H1 (cell line): ENCODE measurements around the gene RSAD2. TPM values are rescaled to one million over a fixed set of nuclear protein-coding genes. Genes with fewer than 3 reads are reported as not detected.

Experiments used
- CTCF ChIA-PET: fragments of 300-600 bp; sonication (Branson Sonifier 250); formaldehyde crosslinking; loops from one replicate; lab custom pipeline; 2021; ENCODE audit not compliant: partially characterized antibody; lab: Charles Lee
- POLR2A ChIA-PET: fragments of 300-600 bp; sonication (Branson Sonifier 250); formaldehyde crosslinking; loops from one replicate; lab custom pipeline; 2021; ENCODE audit warnings: inconsistent platforms; ENCODE audit not compliant: partially characterized antibody; lab: Charles Lee
- DNase-seq, 2 experiments: peaks; one replicate each; pipeline versions ENCODE4 v3.0.0 to v3.0.0-alpha.2; 2010 to 2022; ENCODE audit warnings: low spot score in 2 of 2, low read depth in 1 of 2, mixed read lengths in 1 of 2
- FAIRE-seq: peaks from 2 replicates; lab custom pipeline; 2011; peaks lifted over from hg19 to GRCh38; lab: Jason Lieb, UNC
- H2AFZ ChIP-seq: 2 replicates; pipeline ENCODE4 v1.8.1; 2012; ENCODE audit warnings: low read length, inconsistent platforms
- H2AK5ac ChIP-seq: 2 replicates; pipeline ENCODE4 v1.6.1; 2013; ENCODE audit warnings: low read depth, low read length
- H2BK120ac ChIP-seq: replicated peaks from 2 replicates; pipeline ENCODE3; 2013; ENCODE audit warnings: low read depth, low read length, inconsistent platforms
- H2BK12ac ChIP-seq: 2 replicates; pipeline ENCODE4 v1.6.1; 2013; ENCODE audit warnings: low read depth, low read length
- H2BK15ac ChIP-seq: 2 replicates; pipeline ENCODE4 v1.6.1; 2013; ENCODE audit warnings: low read length
- H2BK20ac ChIP-seq: 2 replicates; pipeline ENCODE4 v1.6.1; 2013; ENCODE audit warnings: low read length
- H2BK5ac ChIP-seq: 2 replicates; pipeline ENCODE4 v1.6.1; 2013; ENCODE audit warnings: low read depth, low read length
- H3K14ac ChIP-seq: 2 replicates; pipeline ENCODE4 v1.6.1; 2013; ENCODE audit warnings: inconsistent platforms; ENCODE audit not compliant: insufficient read length
- H3K18ac ChIP-seq: 2 replicates; pipeline ENCODE4 v1.6.1; 2013; ENCODE audit warnings: low read length; ENCODE audit errors: extremely low read depth
- H3K23ac ChIP-seq: 2 replicates; pipeline ENCODE4 v1.6.1; 2013; ENCODE audit warnings: inconsistent platforms; ENCODE audit not compliant: insufficient read length
- H3K23me2 ChIP-seq: 2 replicates; pipeline ENCODE4 v1.6.1; 2013; ENCODE audit warnings: low read depth, low read length
- H3K27ac ChIP-seq: 2 replicates; pipeline ENCODE4 v1.6.1; 2011; ENCODE audit warnings: low read depth, low read length, inconsistent platforms
- H3K27me3 ChIP-seq, 4 experiments: replicated peaks in 1 of 4; 1 replicate in 1 of 4; 2 replicates in 3 of 4; pipeline versions ENCODE4 v1.6.1 to v1.8.1; 2011 to 2013; ENCODE audit warnings: low read length in 3 of 4, mild to moderate bottlenecking in 3 of 4, inconsistent platforms in 2 of 4, mixed read lengths in 2 of 4, moderate library complexity in 1 of 4; ENCODE audit not compliant: control insufficient read depth in 3 of 4, insufficient read depth in 3 of 4; ENCODE audit errors: extremely low read depth in 1 of 4
- H3K36me3 ChIP-seq, 4 experiments: 2 replicates each; pipeline versions ENCODE4 v1.6.1 to v1.8.1; 2011 to 2013; ENCODE audit warnings: mild to moderate bottlenecking in 4 of 4, low read length in 3 of 4, moderate library complexity in 2 of 4, control low read depth in 1 of 4, inconsistent platforms in 1 of 4; ENCODE audit not compliant: insufficient read depth in 4 of 4, control insufficient read depth in 2 of 4
- H3K4ac ChIP-seq: replicated peaks from 2 replicates; pipeline ENCODE3; 2013; ENCODE audit warnings: low read length, low read depth, mixed read lengths, inconsistent platforms; ENCODE audit not compliant: insufficient read length
- H3K4me1 ChIP-seq, 4 experiments: replicated peaks in 1 of 4; 1 replicate in 1 of 4; 2 replicates in 3 of 4; pipeline versions ENCODE4 v1.6.1 to v1.8.1; 2011 to 2013; ENCODE audit warnings: low read length in 3 of 4, inconsistent platforms in 2 of 4, mixed read lengths in 1 of 4; ENCODE audit not compliant: insufficient read depth in 4 of 4, control insufficient read depth in 3 of 4
- H3K4me2 ChIP-seq, 2 experiments: 2 replicates each; pipeline versions ENCODE4 v1.6.1 to v1.8.1; 2011 to 2013; ENCODE audit warnings: low read depth in 2 of 2, low read length in 2 of 2, control low read depth in 1 of 2, inconsistent platforms in 1 of 2, mild to moderate bottlenecking in 1 of 2; ENCODE audit not compliant: insufficient read depth in 1 of 2
- H3K4me3 ChIP-seq, 4 experiments: fragments of 200-600, 300-600 bp in 1 of 4; sonication (generic), shearing (Covaris generic), sonication (Bioruptor Twin) in 1 of 4; 2 replicates each; pipeline versions ENCODE4 v1.5.1 to v1.8.1; 2011 to 2016; ENCODE audit warnings: low read length in 4 of 4, low read depth in 3 of 4, control low read depth in 2 of 4, inconsistent platforms in 2 of 4, mild to moderate bottlenecking in 2 of 4, mixed read lengths in 1 of 4, moderate library complexity in 1 of 4; ENCODE audit not compliant: insufficient read depth in 2 of 4; ENCODE audit errors: extremely low read depth in 1 of 4
- H3K56ac ChIP-seq: replicated peaks from 2 replicates; pipeline ENCODE3; 2013; ENCODE audit warnings: low read depth, mild to moderate bottlenecking, mixed read lengths, low read length, inconsistent platforms; ENCODE audit not compliant: insufficient read length
- H3K79me1 ChIP-seq: 2 replicates; pipeline ENCODE4 v1.6.1; 2013; ENCODE audit warnings: low read depth, low read length, control low read depth
- H3K79me2 ChIP-seq, 2 experiments: 2 replicates each; pipeline versions ENCODE4 v1.6.1 to v1.8.1; 2012 to 2013; ENCODE audit warnings: low read length in 2 of 2, mild to moderate bottlenecking in 2 of 2, inconsistent platforms in 1 of 2; ENCODE audit not compliant: insufficient read depth in 2 of 2, control insufficient read depth in 1 of 2
- H3K9ac ChIP-seq, 4 experiments: replicated peaks in 1 of 4; 1 replicate in 1 of 4; 2 replicates in 3 of 4; pipeline versions ENCODE4 v1.6.1 to v1.8.1; 2011 to 2013; ENCODE audit warnings: low read depth in 3 of 4, low read length in 3 of 4, control low read depth in 2 of 4, mild to moderate bottlenecking in 2 of 4, moderate library complexity in 2 of 4, inconsistent platforms in 1 of 4; ENCODE audit errors: extremely low read depth in 1 of 4
- H3K9me3 ChIP-seq, 2 experiments: 2 replicates each; pipeline versions ENCODE4 v1.6.1 to v1.8.1; 2012 to 2013; ENCODE audit warnings: mild to moderate bottlenecking in 2 of 2, moderate library complexity in 2 of 2, control low read depth in 1 of 2, inconsistent platforms in 1 of 2, low read depth in 1 of 2, low read length in 1 of 2, mixed read lengths in 1 of 2; ENCODE audit not compliant: insufficient read depth in 2 of 2
- H4K20me1 ChIP-seq, 2 experiments: replicated peaks in 1 of 2; 2 replicates each; pipeline versions ENCODE3 to v1.8.1; 2011 to 2013; ENCODE audit warnings: inconsistent platforms in 2 of 2, low read length in 2 of 2, mild to moderate bottlenecking in 1 of 2; ENCODE audit not compliant: insufficient read depth in 2 of 2, control insufficient read depth in 1 of 2
- H4K5ac ChIP-seq: 2 replicates; pipeline ENCODE4 v1.6.1; 2013; ENCODE audit warnings: low read length, low read depth, mixed read lengths, inconsistent platforms; ENCODE audit not compliant: insufficient read length
- H4K8ac ChIP-seq: 2 replicates; pipeline ENCODE4 v1.8.0; 2013; ENCODE audit warnings: mild to moderate bottlenecking, moderate library complexity, low read length, inconsistent platforms; ENCODE audit not compliant: insufficient read depth; ENCODE audit errors: extremely low read depth
- H4K91ac ChIP-seq: replicated peaks from 2 replicates; pipeline ENCODE3; 2013; ENCODE audit warnings: low read length, mixed read lengths, inconsistent platforms; ENCODE audit not compliant: insufficient read length
- CBX5 ChIP-seq: fragments of 300-800, 300-1000 bp; sonication (generic); IDR thresholded peaks from 2 replicates; pipeline ENCODE4 v1.7.1; 2016; ENCODE audit warnings: antibody characterized with exemption, low read length, low read depth
- CEBPB ChIP-seq: IDR thresholded peaks from 2 replicates; pipeline ENCODE4 v1.6.1; 2012; ENCODE audit warnings: low read depth, low read length
- CREB1 ChIP-seq: IDR thresholded peaks from 2 replicates; pipeline ENCODE4 v1.6.1; 2012; ENCODE audit warnings: inconsistent platforms
- GTF2F1 ChIP-seq: IDR thresholded peaks from 2 replicates; pipeline ENCODE4 v1.6.1; 2012; ENCODE audit warnings: low read depth, low read length, improper control_type of control experiment, borderline replicate concordance
- HDAC2 ChIP-seq, 2 experiments: fragments of 300-600 bp in 1 of 2; sonication (generic) in 1 of 2; IDR thresholded peaks; 2 replicates each; pipeline ENCODE4 v1.6.1; 2011 to 2012; ENCODE audit warnings: low read depth in 2 of 2, low read length in 2 of 2, mild to moderate bottlenecking in 2 of 2, moderate library complexity in 2 of 2, borderline replicate concordance in 1 of 2, inconsistent platforms in 1 of 2
- JUND ChIP-seq: IDR thresholded peaks from 2 replicates; pipeline ENCODE4 v1.6.1; 2011; ENCODE audit warnings: mild to moderate bottlenecking, improper control_type of control experiment, low read length
- KDM1A ChIP-seq: fragments of 200-600, 300-600 bp; sonication (generic); IDR thresholded peaks from 2 replicates; pipeline ENCODE4 v1.7.1; 2016; ENCODE audit warnings: mild to moderate bottlenecking, low read length, borderline replicate concordance
- NRF1 ChIP-seq: IDR thresholded peaks from 2 replicates; pipeline ENCODE4 v1.6.1; 2011; ENCODE audit warnings: mild to moderate bottlenecking, low read depth, low read length, improper control_type of control experiment
- POLR2A ChIP-seq, 2 experiments: IDR thresholded peaks; 1 replicate in 1 of 2; 2 replicates in 1 of 2; pipeline ENCODE4 v1.6.1; 2011; ENCODE audit warnings: low read depth in 2 of 2, low read length in 2 of 2, mild to moderate bottlenecking in 2 of 2; ENCODE audit errors: control extremely low read depth in 1 of 2
- RAD21 ChIP-seq, 2 experiments: IDR thresholded peaks in 1 of 2; conservative IDR thresholded peaks in 1 of 2; 2 replicates each; pipeline ENCODE4 v1.6.1; 2011; ENCODE audit warnings: low read depth in 2 of 2, low read length in 2 of 2, improper control_type of control experiment in 1 of 2, inconsistent platforms in 1 of 2, mild to moderate bottlenecking in 1 of 2, moderate library complexity in 1 of 2
- RBBP5 ChIP-seq: IDR thresholded peaks from 2 replicates; pipeline ENCODE4 v1.7.1; 2012; ENCODE audit warnings: low read depth, mild to moderate bottlenecking, inconsistent platforms, low read length, moderate library complexity, borderline replicate concordance
- RXRA ChIP-seq: IDR thresholded peaks from 2 replicates; pipeline ENCODE4 v1.6.1; 2011; ENCODE audit warnings: low read depth, mild to moderate bottlenecking, low read length, moderate library complexity; ENCODE audit not compliant: insufficient read depth
- SP1 ChIP-seq: IDR thresholded peaks from 2 replicates; pipeline ENCODE4 v1.6.1; 2011; ENCODE audit warnings: low read depth, low read length
- TBP ChIP-seq: IDR thresholded peaks from 2 replicates; pipeline ENCODE4 v1.6.1; 2011; ENCODE audit warnings: low read depth, low read length, improper control_type of control experiment
- WGBS, 2 experiments: shearing (Covaris generic) in 1 of 2; methylation state at CpG; one replicate each; pipeline versions ENCODE4 v1.1.6 to v1.1.7; 2013 to 2015; ENCODE audit warnings: low lambda C conversion rate in 2 of 2, mixed read lengths in 2 of 2, inconsistent platforms in 1 of 2, low coverage in 1 of 2, missing lambda C conversion rate in 1 of 2; ENCODE audit not compliant: insufficient replicate concordance in 2 of 2, insufficient coverage in 1 of 2, insufficient read length in 1 of 2; ENCODE audit errors: extremely low coverage in 1 of 2, missing lambda C conversion rate in 1 of 2; 5-methylcytosine and 5-hydroxymethylcytosine counted together
- polyA plus RNA-seq, 7 experiments: library from polyadenylated mRNA; depleted of rRNA in 3 of 7; stranded (reverse) in 5 of 7; unstranded in 2 of 7; fragments of >200 nt in 5 of 7; fragments of 200-250 nt in 2 of 7; gene quantifications; 1 replicate in 5 of 7; 2 replicates in 1 of 7; 4 replicates in 1 of 7; pipeline versions ENCODE4 v1.2.1 to v1.2.3, GENCODE V29; 2011 to 2013; ENCODE audit warnings: missing spikeins in 2 of 7, mixed read lengths in 2 of 7
- total RNA-seq: library from RNA; stranded (reverse); fragmentation: NEBNext Ultra II Directional; extraction: Animal tissue kit (Norgen Biotek cat#: 25700); gene quantifications from 2 replicates; pipeline ENCODE4 v1.2.1, GENCODE V29; 2021

RSAD2 gene
- total and polyA plus RNA-seq, 2 of the 8 experiments (the other 6 are each of a cell fraction or from before 2014, with no cell fraction given) = not detected

- H3K36me3 ChIP-seq = no peaks in the 10 kb centered on the region
- WGBS, 2 experiments = 91% methylated on average over 7 of the region's 7 CpGs; no CpG with 5 or more reads in 1 of the 2 experiments
- no peaks in the 10 kb centered on the region for H3K27me3 ChIP-seq
- TF ChIP-seq RXRA = no peak
- TF ChIP-seq RBBP5 = no peak
- TF ChIP-seq JUND = no peak
- TF ChIP-seq CEBPB = no peak
- TF ChIP-seq CREB1 = no peak
- TF ChIP-seq HDAC2 (IDR thresholded peaks at IDR 0.05; ENCODE audit: borderline replicate concordance in 1 of 2, low read depth in 2 of 2, low read length in 2 of 2) = no peak
- TF ChIP-seq SP1 = no peak
- no peak for TF ChIP-seq KDM1A
- no peak for TF ChIP-seq NRF1
- no peak for TF ChIP-seq CBX5
- no peak for TF ChIP-seq GTF2F1
- no peak for TF ChIP-seq RAD21 (IDR thresholded peaks at IDR 0.05 in 1 of 2, conservative IDR thresholded peaks at IDR 0.05 in 1 of 2; ENCODE audit: low read depth in 2 of 2, low read length in 2 of 2)
- TF ChIP-seq POLR2A (IDR thresholded peaks at IDR 0.05; ENCODE audit: control extremely low read depth in 1 of 2, low read depth in 2 of 2, low read length in 2 of 2) = no peak
- no peak for TF ChIP-seq TBP
Observed at GRCh38 chr2:6883448-6884122, 6.0 kb downstream of the RSAD2 start.

More at GRCh38 chr2:6883448-6884122, 6.0 kb downstream of the RSAD2 start:
- Histone ChIP-seq H2BK5ac (no peak overlapping the region), H3K14ac (no peak overlapping the region), H4K91ac (no peak overlapping the region), H2BK120ac (no peak overlapping the region), H3K4me1 (no peaks in the 10 kb centered on the region), H3K9me3 (peaks cover 4% of the 10 kb centered on the region in 2 experiments; a peak in 3 of 4 replicates), H3K56ac (no peak overlapping the region), H3K23me2 (no peaks in the 10 kb centered on the region), H3K4me2 (no peak overlapping the region), H2AK5ac (no peak overlapping the region), H3K9ac (no peak overlapping the region), H4K20me1 (no peaks in the 10 kb centered on the region), H3K27ac (no peak overlapping the region), H3K18ac (no peak overlapping the region), H2AFZ (no peak overlapping the region), H4K5ac (no peak overlapping the region), H2BK20ac (no peak overlapping the region), H3K23ac (no peak overlapping the region), H3K4ac (no peak overlapping the region), H3K79me1 (no peaks in the 10 kb centered on the region), H2BK15ac (no peak overlapping the region), H4K8ac (no peak overlapping the region), H2BK12ac (no peak overlapping the region), H3K4me3 (no peak overlapping the region), H3K79me2 (no peaks in the 10 kb centered on the region)
- FAIRE-seq = no peak
- POLR2A ChIA-PET = no interaction called here
- CTCF ChIA-PET = interaction anchor here (0.5 to 2.7 kb wide), 2 partner anchors 13 to 33 kb away, joined by 3 to 17 read pairs; no protein-coding TSS in a partner anchor
- DNase-seq = no peak
